Endodermal cell (in vitro differentiated cells): Measurements from ENCODE around the gene GLOD4. TPM values are rescaled to one million over a fixed set of nuclear protein-coding genes. Genes with fewer than 3 reads are reported as not detected.
A peak's percentile ranks its signal among the peaks of the same experiment; 100 is the strongest.

Experiments
- DNase-seq: peaks from one replicate; pipeline ENCODE4 v3.0.0-alpha.2; 2017
- H3K27ac ChIP-seq: 2 replicates; pipeline ENCODE4 v1.5.1; 2013; ENCODE audit warnings: mild to moderate bottlenecking, low read depth, low read length, moderate library complexity
- H3K27me3 ChIP-seq: 2 replicates; pipeline ENCODE4 v1.6.1; 2013; ENCODE audit warnings: mild to moderate bottlenecking, low read length, moderate library complexity; ENCODE audit not compliant: insufficient read depth, control insufficient read depth, poor library complexity, severe bottlenecking
- H3K36me3 ChIP-seq: 2 replicates; pipeline ENCODE4 v1.7.0; 2013; ENCODE audit warnings: mild to moderate bottlenecking, low read length, moderate library complexity; ENCODE audit not compliant: control insufficient read depth, insufficient read depth
- H3K4me1 ChIP-seq: one replicate; pipeline ENCODE4 v1.7.0; 2013; ENCODE audit warnings: low read length; ENCODE audit not compliant: control insufficient read depth, insufficient read depth
- H3K4me3 ChIP-seq: 2 replicates; pipeline ENCODE4 v1.5.1; 2013; ENCODE audit warnings: mild to moderate bottlenecking, low read length, moderate library complexity
- H3K9ac ChIP-seq: 2 replicates; pipeline ENCODE4 v1.6.1; 2013; ENCODE audit warnings: mild to moderate bottlenecking, low read length, moderate library complexity; ENCODE audit not compliant: poor library complexity, severe bottlenecking; ENCODE audit errors: extremely low read depth
- H3K9me3 ChIP-seq: 2 replicates; pipeline ENCODE4 v1.6.1; 2013; ENCODE audit warnings: mild to moderate bottlenecking, low read length, moderate library complexity; ENCODE audit not compliant: control insufficient read depth
- H3K27ac Mint-ChIP-seq: 2 replicates; pipeline ENCODE4 v1.8.0; 2020; ENCODE audit warnings: mixed read lengths
- H3K27me3 Mint-ChIP-seq: 2 replicates; pipeline ENCODE4 v1.8.0; 2021; ENCODE audit warnings: mild to moderate bottlenecking, mixed read lengths; ENCODE audit not compliant: insufficient read depth
- H3K36me3 Mint-ChIP-seq: 2 replicates; pipeline ENCODE4 v1.8.0; 2020; ENCODE audit warnings: low read depth, mixed read lengths
- H3K4me1 Mint-ChIP-seq: 2 replicates; pipeline ENCODE4 v1.8.0; 2020; ENCODE audit warnings: mixed read lengths
- H3K4me3 Mint-ChIP-seq: 2 replicates; pipeline ENCODE4 v1.8.0; 2020; ENCODE audit warnings: mild to moderate bottlenecking, moderate library complexity, mixed read lengths
- H3K9me3 Mint-ChIP-seq: 2 replicates; pipeline ENCODE4 v1.8.0; 2020; ENCODE audit warnings: mild to moderate bottlenecking, mixed read lengths
- CTCF ChIP-seq: fragments of 200-600 bp; sonication (generic); conservative IDR thresholded peaks from 2 replicates; pipeline ENCODE4 v1.5.0; 2021; ENCODE audit warnings: antibody characterized with exemption, mild to moderate bottlenecking
- WGBS, 2 experiments: methylation state at CpG; one replicate each; pipeline versions ENCODE4 v1.1.5 to v1.1.7; 2013; ENCODE audit warnings: missing lambda C conversion rate in 2 of 2, mixed read lengths in 1 of 2; ENCODE audit not compliant: insufficient coverage in 1 of 2, insufficient read length in 1 of 2; 5-methylcytosine and 5-hydroxymethylcytosine counted together
- total RNA-seq, 2 donors: library from RNA; stranded (reverse); fragmentation: NEBNext Ultra II Directional in 1 of 2; extraction: Animal tissue kit (Norgen Biotek cat#: 25700) in 1 of 2; gene quantifications; 2 replicates in 1 of 2; 3 replicates in 1 of 2; pipeline ENCODE4 v1.2.1, GENCODE V29; 2021

Gene GLOD4
- total RNA-seq, 2 donors from 2014 or later: 81.6 to 95.1 TPM

- no peak for DNase-seq
- Mint-ChIP-seq H3K4me3 (no peak overlapping the region), H3K9me3 (no peaks in the 10 kb centered on the region), H3K4me1 (no peaks in the 10 kb centered on the region), H3K27me3 (no peaks in the 10 kb centered on the region), H3K27ac (no peak overlapping the region), H3K36me3 (peaks cover 85% of the 10 kb centered on the region)
- H3K36me3 ChIP-seq: peaks cover 90% of the 10 kb centered on the region
- TF ChIP-seq CTCF: no peak
- no peaks in the 10 kb centered on the region for H3K4me1 ChIP-seq
- H3K9me3 ChIP-seq: no peaks in the 10 kb centered on the region
- H3K9ac ChIP-seq: no peak overlapping the region
- peak overlapping the region; percentile 3 for H3K27ac ChIP-seq
- H3K4me3 ChIP-seq: no peak overlapping the region
- H3K27me3 ChIP-seq: no peaks in the 10 kb centered on the region
- WGBS, 2 experiments: 100% methylated on average over 2 of the region's 5 CpGs; no CpG with 5 or more reads in 1 of the 2 experiments
Observed at GRCh38 chr17:773016-773415, 9.1 kb downstream of the GLOD4 start.

GRCh38 chr17:767076-767475, 15.0 kb downstream of the GLOD4 start:
- no peaks in the 10 kb centered on the region for H3K9me3 Mint-ChIP-seq
- no peak for TF ChIP-seq CTCF
- no peak for DNase-seq
- no peak overlapping the region for H3K4me3 Mint-ChIP-seq
- H3K4me1 Mint-ChIP-seq: no peaks in the 10 kb centered on the region
- peaks cover 64% of the 10 kb centered on the region for H3K36me3 ChIP-seq
- no peak overlapping the region for H3K9ac ChIP-seq
- H3K27ac Mint-ChIP-seq: no peak overlapping the region
- H3K27ac ChIP-seq: no peak overlapping the region
- no peak overlapping the region for H3K4me3 ChIP-seq
- H3K27me3 ChIP-seq: no peaks in the 10 kb centered on the region
- 91 to 92% methylated on average over 2 to 3 of the region's 3 CpGs for WGBS, 2 experiments
- no peaks in the 10 kb centered on the region for H3K4me1 ChIP-seq
- no peaks in the 10 kb centered on the region for H3K27me3 Mint-ChIP-seq
- H3K9me3 ChIP-seq: no peaks in the 10 kb centered on the region
- H3K36me3 Mint-ChIP-seq: peaks cover 63% of the 10 kb centered on the region

GRCh38 chr17:760371-760770, 21.7 kb downstream of the GLOD4 start:
- TF ChIP-seq CTCF: no peak
- peaks cover 6% of the 10 kb centered on the region for H3K9me3 Mint-ChIP-seq
- no peak for DNase-seq
- Histone ChIP-seq H3K36me3 (peaks cover 87% of the 10 kb centered on the region), H3K4me1 (no peaks in the 10 kb centered on the region), H3K9me3 (peaks cover 19% of the 10 kb centered on the region), H3K9ac (no peak overlapping the region), H3K27ac (no peak overlapping the region), H3K4me3 (no peak overlapping the region), H3K27me3 (no peaks in the 10 kb centered on the region)
- H3K36me3 Mint-ChIP-seq: peaks cover 70% of the 10 kb centered on the region
- no peak overlapping the region for H3K27ac Mint-ChIP-seq
- no peaks in the 10 kb centered on the region for H3K27me3 Mint-ChIP-seq
- peaks cover 8% of the 10 kb centered on the region for H3K4me1 Mint-ChIP-seq
- 95% methylated on average over 7 to 9 of the region's 9 CpGs for WGBS, 2 experiments
- H3K4me3 Mint-ChIP-seq: no peak overlapping the region
